GM21576 (cell line): Measurements from ENCODE around the gene MAP3K5.
"Not testable (repeated sequence)": the region's sequence is repeated elsewhere in the genome, so short reads cannot be mapped to it uniquely, and the experiment has no call there.

Source experiments
- ATAC-seq: cut with Tn5 transposase; IDR thresholded peaks from one replicate; pipeline ENCODE4 v1.9.1; 2021; ENCODE audit warnings: mild to moderate bottlenecking, moderate library complexity; ENCODE audit not compliant: unreplicated experiment

The MAP3K5 gene

DNA sequence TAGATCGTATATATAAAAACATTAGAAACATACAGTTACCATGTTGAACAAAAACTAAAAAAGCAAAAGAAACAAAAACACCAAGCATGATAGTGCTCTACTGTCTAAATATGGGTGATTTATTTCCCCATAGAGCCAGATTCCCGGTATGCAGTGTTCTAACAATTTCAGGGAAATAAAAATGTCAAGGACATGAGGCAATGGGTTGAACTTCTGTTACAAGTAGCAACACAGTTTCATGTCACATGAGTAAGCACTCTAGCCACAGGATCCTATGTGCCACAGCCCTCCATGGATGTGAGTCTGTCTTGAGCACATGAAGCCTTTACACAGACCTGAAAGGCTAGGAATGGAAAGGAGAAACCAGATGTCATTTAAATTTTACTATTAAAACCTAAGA, 96.0 kb downstream of the MAP3K5 start:
- no peak for ATAC-seq

- ATAC-seq = no peak
Measured at GRCh38 chr6:136695412-136695811, 96.9 kb downstream of the MAP3K5 start.

DNA sequence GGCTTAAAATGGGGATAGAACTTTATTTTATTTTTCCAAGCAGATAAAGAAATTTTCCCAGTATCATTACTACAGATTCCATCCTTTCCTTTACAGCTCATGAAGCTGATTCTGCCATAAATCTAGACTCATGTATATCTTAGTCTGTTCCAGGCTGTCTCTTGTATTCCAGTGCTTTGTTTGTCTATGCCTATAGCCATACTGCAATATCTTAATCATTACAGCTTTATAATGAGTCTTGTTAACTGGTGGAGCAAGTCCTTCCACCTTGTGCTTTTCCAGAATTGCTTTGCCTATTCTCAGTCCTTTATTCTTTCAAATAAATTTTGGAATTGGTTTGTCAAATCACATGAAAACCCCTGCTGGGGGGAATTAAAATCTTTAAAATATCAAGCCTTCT, 99.2 kb downstream of the MAP3K5 start:
- no peak for ATAC-seq

GRCh38 chr6:136687894-136688293, 104.4 kb downstream of the MAP3K5 start:
- not testable (repeated sequence) for ATAC-seq

DNA sequence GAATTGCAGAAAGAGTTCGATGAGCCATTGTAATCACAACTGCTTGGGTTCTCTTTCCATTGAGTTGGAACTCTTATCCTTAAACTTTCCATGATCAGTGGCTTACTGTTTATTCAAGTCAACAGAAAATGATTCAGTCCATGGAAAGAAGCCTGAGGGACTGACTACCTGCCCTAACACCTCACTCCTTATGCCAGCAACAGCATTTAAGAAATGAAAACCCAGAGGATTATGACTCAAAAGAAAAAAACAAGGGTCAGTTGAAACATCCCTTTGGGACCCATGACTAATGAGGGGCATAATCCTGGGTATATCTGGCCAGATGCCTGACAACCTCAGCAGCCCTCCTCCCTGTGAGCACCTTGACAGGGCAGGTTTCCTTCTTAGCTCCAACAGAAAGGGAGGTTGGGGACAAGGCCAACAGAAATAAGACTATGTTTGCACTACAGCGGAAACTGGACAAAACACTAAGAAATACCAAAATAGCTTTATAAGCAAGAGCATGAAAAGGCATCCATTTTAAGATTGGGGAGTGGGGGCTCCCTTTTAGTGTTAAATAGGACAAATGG, 106.7 kb downstream of the MAP3K5 start:
- ATAC-seq = no peak

DNA sequence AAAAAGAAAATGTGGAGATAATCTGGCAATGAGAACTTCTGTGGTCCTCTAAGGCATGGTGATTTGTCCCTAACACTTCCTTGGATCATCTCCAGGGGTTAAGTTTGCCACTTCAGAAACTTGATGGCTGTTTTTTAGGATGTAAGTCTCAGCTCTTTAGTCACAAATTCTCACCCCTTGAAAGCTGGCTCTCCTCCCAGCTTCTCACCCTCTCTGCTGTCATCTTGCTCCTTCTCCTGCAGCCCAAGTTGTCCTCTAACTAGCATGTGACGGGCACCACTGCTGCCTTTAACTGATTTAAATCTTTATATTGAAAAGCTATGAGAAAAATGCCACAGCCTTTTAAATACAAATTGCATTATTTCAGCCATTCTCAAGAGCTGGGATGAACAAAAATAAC, 107.8 kb downstream of the MAP3K5 start:
- no peak for ATAC-seq

DNA sequence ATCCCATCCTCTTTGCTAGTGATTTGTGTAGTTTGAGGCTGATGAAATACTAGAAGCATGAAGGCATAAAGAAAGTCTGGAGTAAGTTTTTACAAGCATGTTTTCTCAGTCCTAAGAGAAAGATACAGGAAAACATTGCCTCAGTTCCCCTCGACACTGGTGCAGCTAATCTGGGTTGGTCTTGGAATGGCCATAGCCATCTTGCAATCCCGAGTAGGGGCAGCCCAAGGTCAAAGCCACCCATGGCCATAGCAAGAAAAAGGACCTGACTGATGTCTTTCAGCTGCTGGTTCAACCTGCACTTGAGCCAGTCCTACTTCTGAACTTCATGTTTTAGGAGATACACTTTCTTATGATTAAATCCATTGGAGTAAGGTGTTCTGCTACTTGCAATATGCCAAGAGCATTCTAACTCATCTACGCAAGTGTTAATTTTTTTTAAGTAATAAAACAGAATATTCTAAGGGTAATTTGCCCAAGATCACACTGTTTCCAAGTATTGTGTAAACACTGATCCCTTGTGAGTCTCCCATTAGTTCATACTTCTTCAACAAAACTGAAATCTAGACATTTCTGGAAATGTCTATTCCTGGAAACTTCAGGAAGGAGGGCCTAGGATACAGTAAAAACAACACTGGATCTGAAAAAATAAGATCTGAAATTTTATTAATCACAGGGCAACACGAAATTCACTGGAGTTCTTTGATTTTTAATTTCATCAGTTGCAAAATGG, 108.9 kb downstream of the MAP3K5 start:
- ATAC-seq = no peak

DNA sequence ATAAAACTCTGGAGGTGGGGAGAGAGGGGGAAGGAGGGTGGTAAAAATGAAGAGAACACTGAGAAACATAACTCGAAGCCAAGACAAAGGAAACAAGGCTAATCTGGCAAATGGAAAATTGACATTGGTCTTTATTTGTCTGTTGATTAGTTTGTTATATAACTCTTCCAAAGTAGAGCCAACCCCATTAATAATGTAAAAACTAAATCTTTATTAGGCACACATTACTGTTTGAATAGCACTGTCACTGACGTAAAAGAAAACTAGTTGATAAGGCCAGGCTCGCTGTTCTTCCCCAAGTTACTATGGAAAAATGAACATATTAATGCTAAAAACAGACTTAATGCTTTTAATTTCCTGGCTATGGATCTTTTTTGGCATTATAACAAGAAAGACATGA, 110.0 kb downstream of the MAP3K5 start:
- no peak for ATAC-seq

GRCh38 chr6:136677822-136678221, 114.5 kb downstream of the MAP3K5 start:
- ATAC-seq = no peak

GRCh38 chr6:136677344-136677743, 114.9 kb downstream of the MAP3K5 start:
- ATAC-seq = no peak

DNA sequence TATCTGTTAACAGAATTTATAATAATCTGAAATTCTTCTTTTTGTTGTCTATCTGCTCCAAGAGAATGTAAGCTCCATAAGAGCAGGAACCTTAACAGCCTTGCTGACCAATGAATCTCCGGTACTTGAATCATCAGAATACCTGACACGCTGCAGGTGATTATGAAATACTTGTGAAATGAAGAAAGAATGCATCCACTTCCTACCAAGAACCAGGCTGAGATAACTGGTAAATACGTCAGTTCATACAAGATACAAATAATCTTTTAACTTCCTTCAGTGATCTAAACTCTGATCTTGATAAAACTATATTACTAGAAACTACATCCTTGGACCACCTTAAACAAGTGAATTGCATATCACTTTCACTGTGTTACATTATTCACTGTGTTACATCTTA, 116.2 kb downstream of the MAP3K5 start:
- no peak for ATAC-seq

DNA sequence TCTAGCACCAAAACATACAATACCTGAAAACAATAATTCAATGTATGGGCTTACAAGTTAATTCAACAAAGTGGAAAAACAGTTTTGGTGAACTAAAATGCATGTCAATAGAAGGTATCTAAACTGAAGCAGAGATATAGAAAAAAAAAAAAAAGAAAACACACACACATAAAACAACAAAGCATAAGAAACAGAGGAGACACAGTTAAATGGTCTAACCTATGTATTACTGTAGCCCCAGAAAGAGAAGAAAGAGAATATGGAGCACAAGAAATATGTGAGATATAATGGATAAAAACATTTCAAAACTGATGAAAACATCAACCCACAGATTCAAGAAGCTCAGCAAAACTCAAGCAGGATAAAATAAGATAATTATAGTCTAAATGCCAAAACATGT, 118.7 kb downstream of the MAP3K5 start:
- no peak for ATAC-seq

- no peak for ATAC-seq
Measured at GRCh38 chr6:136672144-136672543, 120.1 kb downstream of the MAP3K5 start.

DNA sequence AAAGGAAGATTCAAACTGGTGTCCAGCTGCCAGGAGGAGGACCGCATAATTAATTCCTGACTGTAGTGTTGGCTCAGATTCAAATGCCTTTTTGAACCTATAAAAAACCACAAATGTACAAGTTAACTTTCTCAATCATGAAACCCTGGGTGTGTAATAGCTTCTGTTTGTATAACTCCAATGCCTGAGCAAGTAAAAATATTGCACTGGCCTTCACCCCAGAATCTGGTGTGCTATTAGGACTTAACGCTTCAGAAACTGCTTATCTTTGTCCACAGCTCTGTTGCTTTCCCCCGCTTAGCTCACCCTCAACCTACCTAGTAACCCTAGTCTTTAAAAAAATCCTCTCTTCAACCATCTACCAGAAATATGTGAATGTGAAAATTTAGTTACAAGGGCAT, 123.0 kb downstream of the MAP3K5 start:
- ATAC-seq = no peak

DNA sequence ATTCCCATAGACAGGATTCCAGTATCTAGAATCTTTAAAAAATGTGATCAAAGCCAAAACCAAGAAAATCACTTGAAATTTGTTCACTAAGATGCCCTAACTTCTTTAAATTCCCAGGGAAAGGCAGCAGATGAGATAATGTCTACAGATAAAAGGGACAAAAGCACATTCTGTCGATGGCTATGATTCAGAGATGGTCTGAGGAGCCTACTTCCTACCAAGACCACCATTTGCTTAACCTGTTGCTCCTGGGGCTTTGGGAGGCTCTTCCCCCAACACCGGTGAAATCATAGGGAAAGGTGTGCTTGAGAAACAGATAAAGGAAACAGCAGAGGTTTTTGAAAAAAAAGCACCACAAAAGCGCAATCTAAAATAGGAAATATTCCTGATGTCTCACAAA, 123.7 kb downstream of the MAP3K5 start:
- ATAC-seq = no peak

- no peak for ATAC-seq
Measured at GRCh38 chr6:136666041-136666440, 126.2 kb downstream of the MAP3K5 start.

DNA sequence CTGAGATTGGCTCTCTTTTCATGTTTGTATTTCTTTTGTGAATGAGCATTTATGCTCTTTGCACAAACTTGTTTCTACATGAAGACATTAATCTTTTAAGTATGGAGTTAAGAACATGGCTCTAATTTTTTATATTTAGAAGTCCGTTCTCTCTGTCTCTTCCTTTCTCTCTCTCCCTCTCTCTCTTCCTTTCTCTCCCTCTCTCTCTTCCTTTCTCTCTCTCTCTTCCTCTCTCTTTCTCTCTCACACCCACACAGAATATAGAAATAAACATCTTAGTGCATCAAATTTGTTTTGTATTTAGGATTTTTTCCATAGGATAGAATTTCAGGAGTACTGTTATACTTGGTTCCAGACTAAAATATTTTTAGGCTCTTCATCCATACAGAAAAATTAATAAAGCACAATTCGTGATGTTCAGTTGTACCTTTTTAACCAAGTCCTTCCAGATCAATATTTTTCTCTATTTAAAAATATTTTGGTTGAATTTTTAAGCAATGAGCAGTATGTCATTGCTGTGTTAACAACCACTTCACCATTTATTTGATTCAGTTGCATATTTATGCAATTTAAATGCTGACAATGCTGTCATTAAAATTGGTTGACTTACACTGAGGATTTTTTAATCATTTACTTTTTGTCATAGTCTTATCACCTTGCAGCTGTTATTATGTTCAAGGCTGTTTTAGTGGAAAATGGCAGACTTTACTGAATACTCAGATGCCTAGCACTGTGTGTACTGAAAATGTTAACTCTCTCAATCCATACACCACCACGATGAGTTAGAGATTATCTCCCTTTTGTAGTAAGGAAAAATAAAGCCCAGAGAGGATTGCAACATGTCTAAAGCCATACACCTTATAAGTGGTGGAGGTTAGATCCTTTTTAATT, 129.7 kb downstream of the MAP3K5 start:
- ATAC-seq = no peak

DNA sequence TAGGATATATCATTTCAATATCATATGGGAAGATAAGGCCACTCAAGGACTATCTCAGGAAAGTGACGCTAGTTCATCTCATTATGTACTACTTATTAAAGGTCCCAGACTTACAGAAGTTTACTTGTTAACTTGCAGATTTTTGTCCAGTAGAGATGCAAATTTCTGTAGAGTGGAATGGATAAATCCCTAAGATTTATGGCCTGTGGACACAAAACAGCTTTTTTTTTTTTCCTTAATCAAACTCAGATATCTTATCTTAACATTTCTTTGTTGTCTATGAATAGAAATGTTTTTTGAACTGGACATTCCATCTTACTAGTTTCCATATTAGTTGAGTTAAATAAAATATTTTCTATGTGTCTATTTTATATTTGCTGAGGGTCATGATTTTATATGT, 131.6 kb downstream of the MAP3K5 start:
- ATAC-seq = no peak

DNA sequence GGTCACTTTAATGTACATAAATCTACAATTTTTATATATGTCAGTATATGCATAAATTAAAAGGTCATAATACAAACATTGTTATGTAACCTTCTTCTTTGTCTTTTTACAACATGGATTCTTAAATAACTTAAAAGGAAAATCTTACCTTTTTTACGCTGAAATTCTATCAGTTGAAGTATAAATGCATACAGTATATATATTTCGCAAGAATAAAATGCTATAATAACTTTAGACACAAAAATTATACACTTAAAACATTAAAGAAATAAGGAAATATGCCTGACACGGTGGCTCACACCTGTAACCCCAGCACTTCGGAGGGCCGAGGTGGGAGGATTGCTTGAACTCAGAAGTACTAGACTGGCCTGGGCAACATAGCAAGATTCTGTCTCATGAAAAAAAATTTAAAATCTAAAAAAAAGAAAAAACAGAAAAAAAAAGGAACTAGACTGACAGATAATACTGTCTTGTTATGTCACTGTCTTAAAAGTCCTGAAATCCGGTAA, 132.2 kb downstream of the MAP3K5 start:
- no peak for ATAC-seq

- ATAC-seq = no peak
Measured at GRCh38 chr6:136658711-136659110, 133.6 kb downstream of the MAP3K5 start.

- no peak for ATAC-seq
Measured at GRCh38 chr6:136657666-136658065, 134.6 kb downstream of the MAP3K5 start.

DNA sequence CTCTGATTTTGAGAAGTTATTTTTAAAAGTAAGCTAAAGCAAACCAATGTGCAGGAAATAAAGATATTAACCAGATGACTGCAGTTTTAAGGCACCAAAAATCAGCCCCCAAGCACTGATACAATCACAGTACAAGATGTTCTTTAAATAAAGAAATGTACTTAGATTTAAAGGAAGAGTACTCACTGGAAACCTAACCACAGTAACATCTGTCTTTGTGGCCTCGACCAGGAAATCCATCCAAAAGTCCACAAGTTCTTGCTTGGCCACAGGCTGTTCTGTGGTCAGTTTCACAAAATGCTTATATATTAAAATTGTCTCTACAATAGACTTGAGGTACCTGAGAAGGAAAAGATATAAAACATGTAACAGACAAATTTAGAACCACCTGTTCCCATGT, 136.2 kb downstream of the MAP3K5 start:
- no peak for ATAC-seq
